ENCODE results near the gene GPR17.

GPR17 gene

DNA sequence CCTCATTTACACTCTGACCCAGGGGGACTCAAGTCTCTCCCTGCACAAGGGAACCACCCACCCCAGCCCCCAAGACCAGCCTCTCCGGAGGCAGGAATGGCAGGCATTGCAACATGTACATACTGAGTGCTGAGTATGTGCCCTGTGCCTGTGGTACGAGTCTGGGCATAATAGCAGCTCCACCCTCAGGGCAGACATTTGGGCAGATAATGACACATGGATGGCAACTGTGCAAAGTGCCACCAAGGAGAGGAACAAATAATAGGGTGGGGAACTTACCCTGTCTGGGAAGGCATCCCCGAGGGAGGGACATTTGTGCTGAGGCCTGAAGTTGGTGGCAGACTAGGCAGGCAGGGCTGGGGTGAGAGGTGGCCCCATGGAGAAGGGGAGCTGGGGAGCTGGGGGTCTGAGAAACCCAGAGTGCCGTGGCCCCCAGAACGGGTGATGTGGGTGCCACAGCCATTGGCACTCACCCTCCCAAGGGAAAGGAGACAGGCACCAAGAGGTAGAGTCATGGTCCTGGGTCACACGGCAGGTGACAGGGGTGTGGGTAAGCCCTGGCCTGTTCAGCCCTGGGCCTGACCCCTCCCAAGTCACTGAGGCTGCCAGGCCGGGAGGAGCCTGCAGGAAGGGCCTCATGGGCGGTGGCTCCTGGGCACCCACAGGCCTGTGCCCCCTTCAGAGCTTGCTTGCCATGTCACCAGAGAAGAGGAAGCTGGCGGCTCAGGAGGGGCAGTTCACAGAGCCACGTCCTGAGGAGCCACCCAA lies 15.7 kb upstream of the GPR17 start:
- no peak for DNase-seq (ENCODE audit: low read depth)

DNA sequence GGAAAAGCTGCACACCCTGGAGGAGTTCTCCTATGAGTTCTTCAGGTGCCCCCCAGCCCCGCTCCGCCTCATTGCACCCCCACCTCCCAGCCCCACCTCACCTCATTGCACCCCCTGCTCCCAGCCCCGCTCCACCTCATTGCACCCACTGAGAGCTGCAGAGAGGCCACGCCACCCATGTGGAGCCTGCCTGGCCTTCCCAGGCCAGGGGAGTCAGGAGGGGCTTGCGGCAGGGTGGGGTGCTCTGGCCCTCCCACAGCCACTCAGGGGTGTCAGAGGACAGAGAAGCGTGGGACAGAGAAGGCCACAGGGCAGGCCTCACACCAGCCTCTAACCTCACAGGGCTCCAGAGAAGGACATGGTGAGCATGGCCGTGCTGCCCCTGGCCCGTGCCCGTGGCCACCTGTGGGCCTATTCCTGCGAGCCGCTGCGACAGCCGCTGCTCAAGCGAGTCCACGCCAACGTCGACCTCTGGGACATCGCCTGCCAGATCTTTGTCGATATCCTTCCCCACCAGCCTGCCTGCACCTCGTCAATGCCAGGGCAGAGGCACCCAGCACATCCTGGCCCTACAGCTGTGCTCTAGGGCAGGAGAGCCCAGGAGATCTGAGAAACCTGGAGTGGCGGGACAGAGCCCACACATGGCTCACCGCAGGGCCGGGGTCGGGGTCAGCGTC lies 15.0 kb upstream of the GPR17 start:
- no peak for DNase-seq (ENCODE audit: low read depth)

DNA sequence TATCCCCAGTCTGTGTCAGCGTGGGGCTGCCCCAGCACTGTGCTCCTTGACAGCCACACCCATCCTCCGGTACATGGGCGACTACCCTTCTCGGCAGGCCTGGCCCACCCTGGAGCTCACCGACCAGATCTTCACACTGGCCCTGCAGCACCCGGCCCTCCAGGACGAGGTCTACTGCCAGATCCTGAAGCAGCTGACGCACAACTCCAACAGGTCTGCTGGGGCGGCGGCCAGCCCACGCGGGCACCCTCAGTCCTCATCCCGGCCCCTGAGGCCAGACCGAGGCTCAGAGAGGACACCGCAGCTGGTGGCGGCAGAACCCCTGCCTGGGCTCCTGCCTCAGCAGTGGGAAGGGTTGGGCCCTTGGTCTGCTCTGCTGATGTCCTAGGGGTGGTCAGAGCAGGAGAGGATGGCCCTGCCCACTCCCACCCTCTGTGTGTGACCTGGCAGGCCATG lies 14.4 kb upstream of the GPR17 start:
- DNase-seq (ENCODE audit: low read depth): no peak

DNA sequence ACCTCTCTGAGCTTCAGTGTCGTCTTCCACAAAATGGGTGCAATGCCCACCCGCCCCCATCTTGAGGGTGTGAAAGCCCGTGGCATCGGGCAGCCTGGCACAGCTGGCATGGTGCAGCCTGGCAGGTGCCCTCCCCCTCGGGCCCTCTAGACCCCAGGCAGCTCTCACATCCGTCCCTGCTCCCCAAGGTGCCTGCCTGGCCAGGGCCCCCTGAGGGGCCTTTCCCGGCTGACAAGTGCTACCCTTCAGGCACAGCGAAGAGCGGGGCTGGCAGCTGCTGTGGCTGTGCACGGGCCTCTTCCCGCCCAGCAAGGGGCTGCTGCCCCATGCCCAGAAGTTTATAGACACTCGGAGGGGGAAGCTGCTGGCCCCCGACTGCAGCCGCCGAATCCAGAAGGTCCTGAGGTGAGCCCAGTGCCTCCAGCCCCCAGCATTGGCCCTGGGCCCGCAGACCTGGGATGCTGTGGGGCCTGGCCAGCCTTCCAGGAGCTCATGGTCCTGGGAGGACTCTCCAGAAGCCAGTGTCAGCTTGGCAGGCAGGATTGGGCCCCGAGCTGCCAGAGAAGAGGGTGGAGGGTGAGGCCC lies 13.9 kb upstream of the GPR17 start:
- no peak for DNase-seq (ENCODE audit: low read depth)

DNA sequence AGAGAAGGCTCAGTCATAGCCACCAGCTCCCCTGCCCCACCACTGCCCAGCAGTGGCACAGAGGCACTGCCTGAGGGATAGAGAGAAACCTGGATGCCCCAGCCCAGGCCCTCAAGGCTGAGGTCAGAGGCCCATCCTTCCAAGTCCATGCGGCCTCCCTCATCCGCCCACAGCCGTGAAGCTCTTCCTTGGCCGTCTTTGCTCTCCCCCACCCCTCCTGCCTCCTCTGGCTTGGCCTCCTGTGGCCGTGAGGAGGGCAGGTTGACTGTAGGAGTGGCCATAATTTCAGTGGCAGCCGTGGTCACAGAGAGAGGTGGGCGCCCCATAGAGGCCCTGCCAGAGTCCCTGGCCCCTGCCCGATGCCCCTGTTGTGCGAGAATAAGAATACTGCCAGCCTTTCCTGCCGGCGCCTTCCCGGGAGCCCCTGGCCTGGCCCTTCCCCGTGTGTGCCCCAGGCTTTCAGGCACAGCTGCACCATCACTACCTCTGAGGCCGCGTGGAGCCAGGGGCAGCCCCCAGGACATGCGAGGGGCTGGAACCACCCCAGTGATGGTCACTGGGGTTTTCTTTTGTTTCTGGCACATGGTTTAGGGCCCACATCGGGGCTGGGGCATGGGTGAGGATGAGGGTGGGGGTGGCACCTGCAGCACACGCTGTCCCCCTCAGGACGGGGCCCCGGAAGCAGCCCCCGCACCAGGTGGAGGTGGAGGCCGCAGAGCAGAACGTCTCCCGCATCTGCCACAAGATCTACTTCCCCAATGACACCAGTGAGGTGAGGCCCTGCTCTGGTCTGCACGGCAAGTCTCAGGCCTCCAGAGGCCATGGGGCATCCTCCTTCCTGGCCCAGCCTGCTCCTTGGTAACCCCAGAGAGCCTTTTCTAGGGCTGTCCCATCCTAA lies 13.1 kb upstream of the GPR17 start:
- no peak for DNase-seq (ENCODE audit: low read depth)

DNA sequence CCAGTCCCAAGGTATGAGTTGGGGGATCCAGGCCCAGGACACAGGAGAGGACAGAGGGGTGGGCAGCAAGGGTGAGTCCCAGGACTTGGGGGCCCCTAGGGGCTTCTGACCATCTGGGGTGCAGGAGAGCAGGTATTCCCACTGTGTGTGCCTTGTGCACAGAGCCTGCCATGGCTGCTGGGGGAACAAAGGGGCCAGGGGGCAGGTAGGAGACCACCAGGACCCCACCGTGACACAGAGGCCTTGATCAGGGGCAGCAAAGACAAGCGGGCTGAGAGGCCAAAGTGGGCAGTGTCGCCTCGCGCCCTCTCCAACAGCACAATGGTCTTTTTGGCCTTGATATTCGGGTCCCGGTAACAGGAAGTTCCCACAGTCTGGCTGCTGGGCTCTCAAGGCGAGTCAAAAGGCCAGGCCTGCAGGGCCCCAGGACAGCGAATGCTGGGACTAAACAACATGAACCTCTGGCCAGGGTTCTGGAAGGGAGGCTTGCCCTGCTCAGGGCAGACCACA lies 12.3 kb upstream of the GPR17 start:
- DNase-seq (ENCODE audit: low read depth): no peak

DNA sequence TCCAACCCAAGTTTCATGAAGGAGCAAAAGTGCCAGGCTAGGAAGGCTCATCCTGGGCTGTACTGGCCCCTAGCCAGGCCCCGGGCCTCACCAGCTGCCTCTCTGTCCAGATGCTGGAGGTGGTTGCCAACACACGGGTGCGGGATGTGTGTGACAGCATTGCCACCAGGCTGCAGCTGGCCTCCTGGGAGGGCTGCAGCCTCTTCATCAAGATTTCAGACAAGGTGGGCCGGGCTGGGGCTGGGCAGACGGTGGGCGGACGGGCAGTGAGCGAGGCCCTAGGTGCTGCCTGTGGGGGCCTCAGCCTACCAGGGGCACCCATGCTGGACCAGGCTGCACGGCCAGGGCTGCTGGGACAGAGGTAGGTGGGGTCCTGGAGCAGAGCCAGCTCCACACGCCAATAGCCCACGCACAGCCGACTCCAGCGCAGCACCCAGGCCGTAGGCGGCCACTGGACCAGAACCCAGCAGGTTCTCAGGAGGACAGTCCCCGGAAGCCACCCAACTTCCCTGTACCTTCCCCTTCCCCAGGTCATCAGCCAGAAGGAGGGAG lies 11.8 kb upstream of the GPR17 start:
- no peak for DNase-seq (ENCODE audit: low read depth)

DNA sequence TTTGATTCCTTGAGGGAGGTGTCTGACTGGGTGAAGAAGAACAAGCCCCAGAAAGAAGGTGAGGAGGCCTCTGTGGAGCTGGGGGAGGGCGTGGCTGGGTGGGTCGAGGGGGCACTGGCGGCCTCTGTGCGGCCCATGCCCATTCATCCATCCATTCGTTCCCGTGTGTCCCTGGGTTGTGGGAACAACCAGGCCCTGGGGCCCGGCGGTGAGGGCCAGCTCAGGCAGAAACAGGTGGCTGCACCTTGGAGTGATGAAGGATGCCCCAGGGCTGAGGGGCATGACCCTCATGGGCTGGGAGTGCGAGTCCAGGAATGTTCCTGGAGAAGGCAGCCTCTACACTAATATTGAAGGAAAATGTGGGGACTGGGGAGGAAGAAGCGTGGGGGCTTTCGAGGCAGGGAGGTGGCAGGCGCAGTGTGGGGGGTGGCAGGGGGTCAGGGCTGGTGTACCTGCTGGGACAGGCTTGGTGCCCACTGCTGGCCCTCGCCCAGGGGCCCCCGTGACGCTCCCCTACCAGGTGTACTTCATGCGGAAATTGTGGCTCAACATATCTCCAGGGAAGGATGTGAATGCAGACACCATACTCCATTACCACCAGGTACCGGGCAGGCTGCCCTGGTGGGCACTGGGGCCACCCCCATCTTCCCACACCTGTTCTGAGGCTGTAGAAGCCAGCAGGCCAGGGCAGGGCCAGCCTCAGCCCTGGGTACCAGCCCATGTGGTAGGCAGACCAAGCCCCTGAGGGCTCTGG lies 11.2 kb upstream of the GPR17 start:
- no peak for DNase-seq (ENCODE audit: low read depth)

DNA sequence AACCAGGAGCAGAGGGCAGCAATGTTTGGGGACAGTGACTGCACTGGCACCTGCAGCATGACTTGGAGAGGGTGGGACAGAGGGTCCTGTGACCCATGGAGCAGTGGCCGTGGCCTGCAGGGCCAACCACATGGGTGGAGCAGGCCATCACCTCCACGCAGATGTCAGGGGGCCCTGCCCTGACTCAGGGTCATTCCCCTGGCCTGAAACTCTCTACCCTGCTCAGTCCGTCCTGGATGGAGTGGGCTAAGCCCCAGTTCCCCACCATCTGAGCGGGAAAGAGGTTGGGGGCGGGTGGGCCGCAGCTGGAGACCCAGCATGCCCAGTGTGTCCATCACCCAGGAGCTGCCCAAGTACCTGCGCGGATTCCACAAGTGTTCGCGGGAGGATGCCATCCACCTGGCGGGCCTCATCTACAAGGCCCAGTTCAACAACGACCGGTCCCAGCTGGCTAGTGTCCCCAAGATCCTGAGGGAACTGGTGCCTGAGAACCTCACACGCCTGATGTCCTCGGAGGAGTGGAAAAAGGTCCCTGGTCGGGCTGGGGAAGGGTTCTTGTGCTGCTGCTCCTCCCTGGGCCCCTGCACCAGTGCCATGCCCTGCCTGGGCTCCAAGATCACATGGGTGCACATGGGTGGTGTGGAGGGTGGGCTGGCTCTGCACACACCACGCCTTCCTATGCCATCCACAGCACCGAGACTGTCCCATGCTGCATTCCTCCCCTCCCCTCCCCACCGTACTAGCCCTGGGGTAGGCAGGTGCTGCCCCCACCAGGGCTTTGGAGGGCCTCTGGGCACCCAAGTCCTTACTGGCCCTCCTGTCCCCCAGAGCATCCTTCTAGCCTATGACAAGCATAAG lies 10.3 kb upstream of the GPR17 start:
- no peak for DNase-seq (ENCODE audit: low read depth)

DNA sequence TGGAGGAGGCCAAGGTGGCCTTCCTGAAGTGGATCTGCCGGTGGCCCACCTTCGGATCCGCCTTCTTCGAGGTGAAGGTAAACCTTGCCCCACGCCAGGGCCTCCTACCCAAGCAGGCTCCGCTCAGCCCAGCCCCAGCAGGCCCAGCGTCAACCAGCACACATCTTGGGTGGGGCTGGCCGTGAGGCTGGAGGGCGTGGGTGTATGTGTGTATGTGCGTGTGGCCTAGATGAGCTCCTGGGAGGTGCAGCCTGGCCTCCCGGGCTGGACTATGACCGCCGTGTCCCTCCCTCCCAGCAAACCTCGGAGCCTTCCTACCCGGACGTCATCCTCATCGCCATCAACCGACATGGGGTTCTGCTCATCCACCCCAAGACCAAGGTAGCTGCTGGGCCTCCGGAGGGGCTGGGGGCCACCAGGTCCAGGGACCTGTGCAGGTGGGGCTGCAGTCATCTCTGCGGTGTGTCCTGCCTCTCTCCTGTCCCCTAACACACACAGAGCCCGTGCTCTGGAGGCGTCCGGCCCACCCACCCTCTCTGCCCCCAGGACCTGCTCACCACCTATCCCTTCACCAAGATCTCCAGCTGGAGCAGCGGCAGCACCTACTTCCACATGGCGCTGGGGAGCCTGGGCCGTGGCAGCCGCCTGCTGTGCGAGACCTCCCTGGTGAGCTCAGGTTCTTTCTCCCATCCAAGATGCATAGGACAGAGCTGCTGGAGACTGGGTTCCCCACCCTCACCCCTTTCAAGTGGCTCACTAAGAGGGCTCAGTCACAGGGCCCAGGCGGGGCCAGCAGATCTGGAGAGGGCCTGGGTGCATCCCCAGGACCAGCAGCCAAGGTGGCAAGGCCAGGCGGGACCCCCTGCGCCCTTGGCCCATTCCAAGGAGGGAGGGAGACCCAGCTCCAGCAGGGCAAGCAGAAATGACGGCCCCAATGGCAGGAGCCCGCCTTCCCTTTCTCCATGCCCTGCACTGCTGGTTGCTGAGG lies 9.4 kb upstream of the GPR17 start:
- DNase-seq (ENCODE audit: low read depth): no peak

DNA sequence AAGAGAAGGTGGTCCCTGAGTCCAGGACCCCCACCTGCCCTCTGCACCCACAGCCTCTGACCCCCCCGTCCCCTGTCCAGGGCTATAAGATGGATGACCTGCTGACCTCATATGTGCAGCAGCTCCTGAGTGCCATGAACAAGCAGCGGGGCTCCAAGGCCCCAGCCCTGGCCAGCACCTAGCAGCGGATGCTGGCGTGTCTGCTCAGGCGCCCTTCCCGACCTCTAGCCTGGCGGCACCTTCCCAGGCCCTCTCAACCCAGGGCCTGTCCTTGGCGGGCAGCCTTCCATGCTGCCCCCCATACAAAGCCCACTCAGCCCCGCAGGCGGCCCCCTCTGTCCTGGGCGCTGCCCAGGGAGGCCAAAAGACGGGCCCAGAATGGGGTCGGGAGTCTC lies 8.7 kb upstream of the GPR17 start:
- no peak for DNase-seq (ENCODE audit: low read depth)

DNA sequence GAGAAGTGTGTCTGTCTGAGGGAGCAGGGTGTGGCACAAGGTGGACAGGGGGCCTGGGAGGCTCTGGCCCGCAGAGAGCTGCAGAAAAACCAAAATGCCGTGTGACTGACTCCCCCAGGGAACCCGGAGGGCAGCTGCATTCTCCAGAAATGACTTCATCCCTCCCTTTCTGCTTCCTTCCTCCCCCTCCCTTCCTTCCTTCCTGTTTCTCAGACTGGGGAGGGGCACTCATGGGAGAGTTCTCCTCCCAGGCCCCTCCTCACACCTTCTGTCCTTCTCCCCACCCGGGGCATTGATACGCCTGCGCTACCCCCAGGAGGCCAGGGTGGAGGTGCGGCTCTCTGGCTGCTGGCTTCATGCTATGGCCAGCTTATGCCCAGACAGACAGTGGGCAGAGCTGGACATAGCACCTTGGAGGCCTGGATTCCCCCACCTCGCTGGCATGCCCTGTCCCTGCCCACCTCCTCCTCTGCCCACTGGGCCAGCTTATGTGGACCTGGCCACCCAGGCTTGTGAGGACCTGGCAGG lies 8.2 kb upstream of the GPR17 start:
- DNase-seq (ENCODE audit: low read depth): no peak

DNA sequence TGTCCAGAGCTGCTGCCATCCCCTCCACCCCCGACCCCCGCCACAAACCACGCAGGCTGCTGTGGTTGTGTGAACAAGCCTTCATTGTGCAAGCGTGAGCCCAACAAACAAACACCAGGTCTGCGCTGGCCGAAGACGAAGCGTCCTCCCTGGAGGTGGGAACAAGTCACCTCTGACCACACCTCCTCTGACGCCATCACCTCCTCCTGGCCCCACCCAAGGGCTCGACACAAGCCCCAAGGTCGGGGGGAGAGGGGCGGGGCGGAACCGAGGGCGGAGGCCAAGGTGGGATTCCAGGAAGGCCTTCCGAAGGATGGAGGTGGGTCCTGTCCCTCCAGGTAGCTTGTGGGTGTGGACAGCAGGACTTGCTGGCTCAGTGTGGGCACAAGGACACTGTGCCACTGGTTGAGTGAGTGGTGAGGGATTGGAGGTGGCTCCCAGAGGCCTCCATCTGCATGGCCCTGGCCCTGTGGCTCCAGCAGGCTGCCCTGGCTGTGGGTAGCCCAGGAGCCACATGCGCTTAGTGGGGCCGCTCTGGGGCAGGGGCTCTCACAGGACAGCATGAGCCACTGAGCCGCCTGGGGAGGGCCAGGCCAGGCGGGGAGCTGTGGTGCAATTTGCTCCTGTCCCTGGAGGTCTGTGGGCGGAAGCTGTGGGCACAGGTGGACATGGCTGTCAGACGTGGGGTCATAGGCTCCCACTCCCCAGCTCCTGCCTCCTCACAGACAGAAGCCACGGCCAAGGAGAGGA lies 7.4 kb upstream of the GPR17 start:
- DNase-seq (ENCODE audit: low read depth): no peak

DNA sequence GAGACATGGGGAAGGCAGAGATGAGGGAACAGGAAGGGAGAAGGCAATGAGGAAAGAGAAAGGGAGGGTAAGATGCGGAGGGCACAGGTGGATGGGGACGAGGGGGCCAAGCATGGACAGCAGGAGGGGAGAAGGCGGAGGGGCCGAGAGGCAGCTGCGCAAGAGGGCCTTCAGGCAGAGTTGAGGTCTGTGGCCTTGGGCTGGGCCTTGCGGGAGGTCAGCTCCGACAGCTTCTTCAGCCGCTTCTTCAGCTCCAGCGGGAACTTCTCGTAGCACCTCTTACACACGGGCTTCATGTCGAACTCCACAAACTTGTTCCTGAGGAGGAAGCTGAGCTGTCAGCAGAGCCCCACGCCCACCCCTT lies 6.9 kb upstream of the GPR17 start:
- no peak for DNase-seq (ENCODE audit: low read depth)

DNA sequence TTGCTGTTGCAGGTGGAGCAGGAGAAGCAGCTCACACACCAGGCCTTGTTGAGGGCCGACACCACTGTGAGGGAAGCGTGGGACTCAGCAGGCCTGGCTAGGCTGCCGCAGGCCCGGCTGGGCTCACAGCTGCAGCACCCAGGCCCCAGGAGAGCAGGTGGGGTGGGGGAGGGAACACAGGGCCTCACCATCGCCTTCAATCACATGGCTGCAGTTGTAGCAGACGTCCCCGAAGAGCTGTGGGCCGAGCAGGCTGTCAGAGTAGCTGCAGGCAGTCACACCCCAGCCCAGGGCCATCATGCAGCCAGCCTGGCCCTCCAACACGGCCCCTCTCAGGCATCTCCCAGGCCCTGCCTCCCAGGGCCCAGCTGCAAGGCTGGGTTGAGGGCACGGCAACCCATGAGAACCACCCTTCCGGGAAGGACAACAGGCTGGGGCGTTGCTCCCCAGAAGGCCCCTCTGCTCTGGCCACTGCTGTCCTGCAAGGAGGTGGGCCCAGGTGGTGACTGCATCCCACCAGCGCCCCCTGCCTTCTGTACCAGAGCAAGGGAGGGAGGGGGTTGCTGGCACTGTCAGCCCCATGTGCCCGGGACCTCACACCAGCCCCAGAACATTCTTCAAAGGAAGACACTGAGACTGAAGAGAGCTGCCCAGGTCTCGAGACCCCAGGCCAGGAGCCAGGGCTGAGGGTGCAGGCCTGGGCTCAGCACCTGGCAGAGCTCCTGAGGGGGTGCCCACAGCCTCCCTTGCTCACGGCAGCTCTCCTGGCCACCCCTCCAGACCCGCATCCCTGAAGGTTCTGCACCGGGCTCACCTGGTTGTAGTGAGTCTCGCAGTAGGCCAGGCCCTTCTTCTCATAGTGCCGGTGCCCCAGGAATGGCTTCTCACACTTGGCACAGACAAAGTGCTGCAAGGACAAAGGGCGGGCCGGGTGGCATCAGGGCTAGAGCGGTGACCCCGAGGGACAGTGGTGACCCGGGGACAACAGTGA lies 5.6 kb upstream of the GPR17 start:
- no peak for DNase-seq (ENCODE audit: low read depth)

DNA sequence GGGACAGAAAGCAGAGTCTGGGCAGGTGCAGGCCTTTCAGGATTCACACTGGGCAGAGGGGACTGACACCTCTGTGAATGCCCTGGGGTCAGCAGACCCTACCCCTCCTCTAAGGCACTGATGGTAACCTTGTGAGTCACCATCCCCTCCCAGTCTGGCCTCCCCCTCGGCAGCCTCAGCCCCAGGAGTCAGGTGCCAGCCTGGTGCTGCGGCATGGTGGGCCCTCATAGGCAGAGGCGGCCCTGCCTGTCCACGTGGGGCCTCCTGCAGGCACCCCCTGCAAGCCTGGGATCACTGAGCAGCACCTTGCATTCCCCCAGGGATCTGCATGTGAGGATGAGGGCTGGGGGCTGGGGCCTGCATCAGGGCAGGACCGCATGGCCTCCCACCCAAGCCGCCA lies 4.8 kb upstream of the GPR17 start:
- no peak for DNase-seq (ENCODE audit: low read depth)
